PC-3 (cell line): Measurements from ENCODE around the gene COL27A1. TPM values are rescaled to one million over a fixed set of nuclear protein-coding genes. Genes with fewer than 3 reads are reported as not detected.

ENCODE experiments used
- ATAC-seq: fragments of 200-7000 bp; cut with Tn5 transposase; 2 replicates; pipeline ENCODE4 v1.9.1; 2020; ENCODE audit warnings: mild to moderate bottlenecking, moderate library complexity
- BruUV-seq: library from RNA; stranded (reverse); fragments of 400-500 nt; replicated peaks from 2 replicates; lab custom pipeline; 2021; lab: Mats Ljungman, UMichigan
- CTCF ChIA-PET: fragments of 300-600 bp; sonication (Branson Sonifier 250); formaldehyde crosslinking; loops from one replicate; lab custom pipeline; 2022; ENCODE audit warnings: antibody characterized with exemption; lab: Charles Lee
- POLR2A ChIA-PET: fragments of 300-600 bp; sonication (Branson Sonifier 250); formaldehyde crosslinking; loops from one replicate; lab custom pipeline; 2022; ENCODE audit warnings: antibody characterized with exemption; ENCODE audit not compliant: unreplicated experiment; lab: Charles Lee
- DNase-seq: peaks from one replicate; pipeline ENCODE4 v3.0.0-alpha.2; 2015
- H2AFZ ChIP-seq: fragments of 300-600 bp; sonication (generic); 2 replicates; pipeline ENCODE4 v1.6.0; 2016; ENCODE audit warnings: antibody characterized with exemption, low read length
- H3F3A ChIP-seq: fragments of 300-600 bp; sonication (generic); one replicate; pipeline ENCODE4 v1.6.0; 2017; ENCODE audit warnings: antibody characterized with exemption, low read length, control low read depth, mild to moderate bottlenecking; ENCODE audit not compliant: unreplicated experiment
- H3K27ac ChIP-seq: fragments of 300-600 bp; sonication (generic); 2 replicates; pipeline ENCODE4 v1.5.1; 2016; ENCODE audit warnings: mild to moderate bottlenecking, low read length
- H3K27me3 ChIP-seq: fragments of 300-600 bp; sonication (generic); 2 replicates; pipeline ENCODE4 v1.6.1; 2016; ENCODE audit warnings: low read length, mixed read lengths
- H3K36me3 ChIP-seq: fragments of 300-600 bp; sonication (generic); 2 replicates; pipeline ENCODE4 v1.6.1; 2016; ENCODE audit warnings: low read depth, mixed run types, low read length, mixed read lengths
- H3K4me1 ChIP-seq: fragments of 300-600 bp; sonication (generic); 2 replicates; pipeline ENCODE4 v1.5.1; 2016; ENCODE audit warnings: low read length; ENCODE audit not compliant: insufficient read depth
- H3K4me2 ChIP-seq: fragments of 300-600 bp; sonication (generic); 2 replicates; pipeline ENCODE4 v1.6.0; 2016; ENCODE audit warnings: low read length
- H3K4me3 ChIP-seq: fragments of 300-600 bp; sonication (generic); 2 replicates; pipeline ENCODE4 v1.5.1; 2016; ENCODE audit warnings: mild to moderate bottlenecking, low read length, mixed read lengths
- H3K79me2 ChIP-seq: fragments of 300-600 bp; sonication (generic); 2 replicates; pipeline ENCODE4 v1.6.1; 2017; ENCODE audit warnings: low read length, mixed read lengths
- H3K9ac ChIP-seq: fragments of 300-600 bp; sonication (generic); 2 replicates; pipeline ENCODE4 v1.6.0; 2016; ENCODE audit warnings: mild to moderate bottlenecking, low read length
- H3K9me2 ChIP-seq: fragments of 300-600 bp; sonication (generic); replicated peaks from 2 replicates; pipeline ENCODE4 v1.6.1; 2016; ENCODE audit warnings: mixed run types, low read length, mixed read lengths
- H3K9me3 ChIP-seq: fragments of 300-600 bp; sonication (generic); 2 replicates; pipeline ENCODE4 v1.6.1; 2016; ENCODE audit warnings: low read length, mixed read lengths
- H4K20me1 ChIP-seq: fragments of 300-600 bp; sonication (generic); 2 replicates; pipeline ENCODE4 v1.6.1; 2016; ENCODE audit warnings: low read length, mixed read lengths
- EZH2 ChIP-seq: fragments of 300-600 bp; sonication (generic); IDR thresholded peaks from one replicate; pipeline ENCODE4 v1.6.1; 2017; ENCODE audit warnings: antibody characterized with exemption, mild to moderate bottlenecking, low read length; ENCODE audit not compliant: unreplicated experiment
- EZH2phosphoT487 ChIP-seq: fragments of 300-600 bp; sonication (generic); IDR thresholded peaks from 2 replicates; pipeline ENCODE4 v1.6.1; 2018; ENCODE audit warnings: mild to moderate bottlenecking, antibody characterized with exemption, low read length, borderline replicate concordance
- intact Hi-C: fragments of 100-400 bp; cut with micrococcal nuclease; formaldehyde crosslinking; loops from 2 replicates; pipeline ENCODE4 v1.9.0; 2023
- total RNA-seq: library from RNA; depleted of rRNA; stranded (reverse); fragments of >200 nt; gene quantifications from 2 replicates; pipeline ENCODE4 v1.2.3, GENCODE V29; 2014
- TF ChIP-seq, protein P1 (sequence below): fragments of 300-600 bp; sonication (generic); conservative IDR thresholded peaks from 2 replicates; pipeline ENCODE4 v1.5.1; 2017; ENCODE audit warnings: antibody characterized with exemption, low read depth, mild to moderate bottlenecking, low read length

COL27A1 gene
- total RNA-seq, 1 experiment from 2014 or later, result 4.3 TPM

DNA sequence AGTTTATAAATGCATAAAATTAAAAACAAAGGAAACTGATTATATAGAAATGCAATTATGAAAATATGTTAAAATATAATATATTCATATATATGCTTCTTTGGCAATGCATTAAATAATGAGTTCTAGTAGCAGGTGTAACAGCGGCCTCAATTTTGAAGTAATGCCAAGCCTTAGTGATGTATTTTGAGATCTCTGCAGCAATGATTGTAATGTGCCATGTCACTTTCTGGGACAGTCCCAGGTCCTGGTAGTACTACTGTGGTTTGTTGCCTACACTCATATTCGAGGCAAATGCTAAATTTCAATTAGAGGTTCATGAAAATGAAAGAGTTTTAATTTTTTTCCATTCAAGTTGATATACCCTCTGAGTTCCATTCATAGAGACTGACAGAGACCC, 91.7 kb downstream of the COL27A1 start:
- ChIA-PET CTCF (no interaction called here), POLR2A (no interaction called here)
- Histone ChIP-seq H3K9me2 (no peaks in the 10 kb centered on the region), H3F3A (no peaks in the 10 kb centered on the region), H3K4me3 (no peak overlapping the region), H3K4me1 (no peaks in the 10 kb centered on the region), H3K9ac (no peak overlapping the region), H2AFZ (no peak overlapping the region), H3K36me3 (no peaks in the 10 kb centered on the region), H3K27me3 (no peaks in the 10 kb centered on the region), H4K20me1 (no peaks in the 10 kb centered on the region), H3K9me3 (no peaks in the 10 kb centered on the region), H3K27ac (no peak overlapping the region), H3K4me2 (no peak overlapping the region), H3K79me2 (no peaks in the 10 kb centered on the region)
- DNase-seq (no peak), ATAC-seq (no peak)
- TF ChIP-seq, protein P1, sequence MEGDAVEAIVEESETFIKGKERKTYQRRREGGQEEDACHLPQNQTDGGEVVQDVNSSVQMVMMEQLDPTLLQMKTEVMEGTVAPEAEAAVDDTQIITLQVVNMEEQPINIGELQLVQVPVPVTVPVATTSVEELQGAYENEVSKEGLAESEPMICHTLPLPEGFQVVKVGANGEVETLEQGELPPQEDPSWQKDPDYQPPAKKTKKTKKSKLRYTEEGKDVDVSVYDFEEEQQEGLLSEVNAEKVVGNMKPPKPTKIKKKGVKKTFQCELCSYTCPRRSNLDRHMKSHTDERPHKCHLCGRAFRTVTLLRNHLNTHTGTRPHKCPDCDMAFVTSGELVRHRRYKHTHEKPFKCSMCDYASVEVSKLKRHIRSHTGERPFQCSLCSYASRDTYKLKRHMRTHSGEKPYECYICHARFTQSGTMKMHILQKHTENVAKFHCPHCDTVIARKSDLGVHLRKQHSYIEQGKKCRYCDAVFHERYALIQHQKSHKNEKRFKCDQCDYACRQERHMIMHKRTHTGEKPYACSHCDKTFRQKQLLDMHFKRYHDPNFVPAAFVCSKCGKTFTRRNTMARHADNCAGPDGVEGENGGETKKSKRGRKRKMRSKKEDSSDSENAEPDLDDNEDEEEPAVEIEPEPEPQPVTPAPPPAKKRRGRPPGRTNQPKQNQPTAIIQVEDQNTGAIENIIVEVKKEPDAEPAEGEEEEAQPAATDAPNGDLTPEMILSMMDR, result no peak
- TF ChIP-seq EZH2phosphoT487 (no peak), EZH2 (no peak)
- no TSS peak for BruUV-seq
- intact Hi-C loops, result no loop called here

DNA sequence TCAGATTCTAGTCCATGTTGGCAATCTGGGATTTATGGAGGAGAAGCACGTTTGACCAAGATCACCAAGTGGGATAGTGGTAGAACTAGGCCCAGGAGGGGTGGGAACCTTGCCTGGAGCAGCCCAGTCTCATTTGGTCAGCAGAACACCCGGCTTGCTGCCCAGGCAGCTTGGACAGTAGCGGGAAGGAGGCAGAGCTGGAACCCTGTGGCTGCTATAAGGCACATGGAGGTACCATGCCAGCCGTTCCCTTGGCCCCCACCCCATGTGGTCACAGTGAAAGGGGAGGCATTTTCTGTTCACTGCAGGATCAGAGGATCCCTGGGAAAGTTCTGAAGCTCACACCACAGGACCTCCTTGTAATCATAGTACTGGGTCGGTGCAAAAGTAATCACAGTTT, 92.2 kb downstream of the COL27A1 start:
- no peak for ATAC-seq
- CTCF ChIA-PET, result no interaction called here
- BruUV-seq, result no TSS peak

DNA sequence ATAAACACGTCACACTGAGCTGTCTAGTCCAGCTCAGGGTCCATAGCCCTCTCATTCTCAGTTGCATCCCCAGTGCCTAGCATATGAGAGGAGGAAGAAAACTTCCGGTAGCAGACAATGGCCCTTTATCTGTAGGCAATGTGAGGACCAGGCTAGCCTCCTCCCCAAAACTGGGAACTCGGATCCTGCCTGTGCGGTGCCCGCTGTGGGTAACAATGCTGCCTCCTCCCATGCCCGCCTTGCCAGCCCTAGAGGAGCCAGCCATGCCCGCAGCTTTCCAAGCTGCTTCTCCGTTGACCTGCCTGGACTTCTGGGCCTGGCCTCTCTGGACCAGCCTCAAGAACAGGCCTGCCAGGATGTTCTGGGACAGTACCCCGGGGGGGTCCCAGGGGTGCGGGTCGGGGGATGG, 93.0 kb downstream of the COL27A1 start:
- H3K27ac ChIP-seq, result no peak overlapping the region
- H3K27me3 ChIP-seq, result no peaks in the 10 kb centered on the region
- H3K4me3 ChIP-seq, result no peak overlapping the region
- no TSS peak for BruUV-seq
- intact Hi-C loops, result no loop called here
- H3F3A ChIP-seq, result no peaks in the 10 kb centered on the region
- H2AFZ ChIP-seq, result no peak overlapping the region
- ChIA-PET CTCF (interaction anchor here (0.6 kb wide), 1 partner anchor 1355 kb away, joined by 3 read pairs; no protein-coding TSS in a partner anchor), POLR2A (no interaction called here)
- no peaks in the 10 kb centered on the region for H3K9me2 ChIP-seq
- no peaks in the 10 kb centered on the region for H3K9me3 ChIP-seq
- H3K79me2 ChIP-seq, result no peaks in the 10 kb centered on the region
- TF ChIP-seq EZH2phosphoT487 (no peak), EZH2 (no peak)
- TF ChIP-seq, protein P1, result no peak
- no peaks in the 10 kb centered on the region for H3K4me1 ChIP-seq
- no peak for DNase-seq
- no peaks in the 10 kb centered on the region for H3K36me3 ChIP-seq
- no peak overlapping the region for H3K9ac ChIP-seq
- no peak overlapping the region for H3K4me2 ChIP-seq
- no peak for ATAC-seq
- H4K20me1 ChIP-seq, result no peaks in the 10 kb centered on the region

More for the DNA sequence above, 92.2 kb downstream of the COL27A1 start:
- intact Hi-C loops, result no loop called here
- Histone ChIP-seq H3K9ac (no peak overlapping the region), H2AFZ (no peak overlapping the region), H3K27me3 (no peaks in the 10 kb centered on the region), H3K4me3 (no peak overlapping the region), H3K4me2 (no peak overlapping the region), H3K36me3 (no peaks in the 10 kb centered on the region), H3K4me1 (no peaks in the 10 kb centered on the region), H3K9me3 (no peaks in the 10 kb centered on the region), H3K9me2 (no peaks in the 10 kb centered on the region), H4K20me1 (no peaks in the 10 kb centered on the region), H3K79me2 (no peaks in the 10 kb centered on the region), H3F3A (no peaks in the 10 kb centered on the region), H3K27ac (no peak overlapping the region)
- POLR2A ChIA-PET, result no interaction called here
- TF ChIP-seq EZH2phosphoT487 (no peak), EZH2 (no peak)
- TF ChIP-seq, protein P1, result no peak
- no peak for DNase-seq
